ENCODE measurements around the gene PDE1C.
A peak's percentile ranks its signal among the peaks of the same experiment; 100 is the strongest.

PDE1C gene

GRCh38 chr7:31957756-31958155, 112.5 kb downstream of the PDE1C start:
- H3K9ac ChIP-seq (ENCODE audit: low read length) = peak overlapping the region; percentile 20
- H3K4me3 ChIP-seq (ENCODE audit: low read length) = peak overlapping the region; percentile 28
- no peak for DNase-seq (ENCODE audit: low read depth)
- no peaks in the 10 kb centered on the region for H3K9me3 ChIP-seq (ENCODE audit: control insufficient read depth, low read length)
- H3K4me1 ChIP-seq (ENCODE audit: control insufficient read depth, insufficient read depth, low read length) = peaks cover 46% of the 10 kb centered on the region
- H3K36me3 ChIP-seq (ENCODE audit: control insufficient read depth, insufficient read depth, low read length, severe bottlenecking) = no peaks in the 10 kb centered on the region
- no peaks in the 10 kb centered on the region for H3K27me3 ChIP-seq (replicated peaks; ENCODE audit: control insufficient read depth, insufficient read depth, low read length)

GRCh38 chr7:31957090-31957720, 113.0 kb downstream of the PDE1C start:
- Histone ChIP-seq H3K27me3 (replicated peaks; ENCODE audit: control insufficient read depth, insufficient read depth, low read length) (no peaks in the 10 kb centered on the region), H3K9me3 (ENCODE audit: control insufficient read depth, low read length) (no peaks in the 10 kb centered on the region), H3K9ac (ENCODE audit: low read length) (peak overlapping the region; percentile 29), H3K36me3 (ENCODE audit: control insufficient read depth, insufficient read depth, low read length, severe bottlenecking) (no peaks in the 10 kb centered on the region), H3K4me1 (ENCODE audit: control insufficient read depth, insufficient read depth, low read length) (peaks cover 43% of the 10 kb centered on the region), H3K4me3 (ENCODE audit: low read length) (peak overlapping the region; percentile 30)
- DNase-seq (ENCODE audit: low read depth) = peak; percentile 46

- H3K9ac ChIP-seq (ENCODE audit: low read length) = no peak overlapping the region
- H3K4me3 ChIP-seq (ENCODE audit: low read length) = no peak overlapping the region
- H3K9me3 ChIP-seq (ENCODE audit: control insufficient read depth, low read length) = no peaks in the 10 kb centered on the region
- no peaks in the 10 kb centered on the region for H3K36me3 ChIP-seq (ENCODE audit: control insufficient read depth, insufficient read depth, low read length, severe bottlenecking)
- no peaks in the 10 kb centered on the region for H3K27me3 ChIP-seq (replicated peaks; ENCODE audit: control insufficient read depth, insufficient read depth, low read length)
- peaks cover 34% of the 10 kb centered on the region for H3K4me1 ChIP-seq (ENCODE audit: control insufficient read depth, insufficient read depth, low read length)
- no peak for DNase-seq (ENCODE audit: low read depth)
Observed at GRCh38 chr7:31955641-31956040, 114.6 kb downstream of the PDE1C start.

GRCh38 chr7:31955021-31955420, 115.2 kb downstream of the PDE1C start:
- no peaks in the 10 kb centered on the region for H3K27me3 ChIP-seq (replicated peaks; ENCODE audit: control insufficient read depth, insufficient read depth, low read length)
- H3K36me3 ChIP-seq (ENCODE audit: control insufficient read depth, insufficient read depth, low read length, severe bottlenecking) = no peaks in the 10 kb centered on the region
- no peak overlapping the region for H3K4me3 ChIP-seq (ENCODE audit: low read length)
- H3K9me3 ChIP-seq (ENCODE audit: control insufficient read depth, low read length) = no peaks in the 10 kb centered on the region
- DNase-seq (ENCODE audit: low read depth) = no peak
- no peak overlapping the region for H3K9ac ChIP-seq (ENCODE audit: low read length)
- peaks cover 27% of the 10 kb centered on the region for H3K4me1 ChIP-seq (ENCODE audit: control insufficient read depth, insufficient read depth, low read length)

- Histone ChIP-seq H3K36me3 (ENCODE audit: control insufficient read depth, insufficient read depth, low read length, severe bottlenecking) (no peaks in the 10 kb centered on the region), H3K4me1 (ENCODE audit: control insufficient read depth, insufficient read depth, low read length) (peaks cover 27% of the 10 kb centered on the region), H3K27me3 (replicated peaks; ENCODE audit: control insufficient read depth, insufficient read depth, low read length) (no peaks in the 10 kb centered on the region), H3K9ac (ENCODE audit: low read length) (no peak overlapping the region), H3K9me3 (ENCODE audit: control insufficient read depth, low read length) (no peaks in the 10 kb centered on the region), H3K4me3 (ENCODE audit: low read length) (no peak overlapping the region)
- DNase-seq (ENCODE audit: low read depth) = no peak
Observed at GRCh38 chr7:31954500-31954899, 115.7 kb downstream of the PDE1C start.

GRCh38 chr7:31953432-31953831, 116.8 kb downstream of the PDE1C start:
- Histone ChIP-seq H3K4me3 (ENCODE audit: low read length) (no peak overlapping the region), H3K36me3 (ENCODE audit: control insufficient read depth, insufficient read depth, low read length, severe bottlenecking) (no peaks in the 10 kb centered on the region), H3K4me1 (ENCODE audit: control insufficient read depth, insufficient read depth, low read length) (peaks cover 30% of the 10 kb centered on the region), H3K9ac (ENCODE audit: low read length) (no peak overlapping the region), H3K27me3 (replicated peaks; ENCODE audit: control insufficient read depth, insufficient read depth, low read length) (no peaks in the 10 kb centered on the region), H3K9me3 (ENCODE audit: control insufficient read depth, low read length) (no peaks in the 10 kb centered on the region)
- no peak for DNase-seq (ENCODE audit: low read depth)

GRCh38 chr7:31950091-31950755, 120.0 kb downstream of the PDE1C start:
- H3K9ac ChIP-seq (ENCODE audit: low read length) = no peak overlapping the region
- peaks cover 16% of the 10 kb centered on the region for H3K4me1 ChIP-seq (ENCODE audit: control insufficient read depth, insufficient read depth, low read length)
- H3K4me3 ChIP-seq (ENCODE audit: low read length) = no peak overlapping the region
- no peaks in the 10 kb centered on the region for H3K36me3 ChIP-seq (ENCODE audit: control insufficient read depth, insufficient read depth, low read length, severe bottlenecking)
- H3K27me3 ChIP-seq (replicated peaks; ENCODE audit: control insufficient read depth, insufficient read depth, low read length) = no peaks in the 10 kb centered on the region
- DNase-seq (ENCODE audit: low read depth) = peak; percentile 15
- H3K9me3 ChIP-seq (ENCODE audit: control insufficient read depth, low read length) = peaks cover 18% of the 10 kb centered on the region

GRCh38 chr7:31948029-31948428, 122.2 kb downstream of the PDE1C start:
- no peaks in the 10 kb centered on the region for H3K36me3 ChIP-seq (ENCODE audit: control insufficient read depth, insufficient read depth, low read length, severe bottlenecking)
- peaks cover 16% of the 10 kb centered on the region for H3K4me1 ChIP-seq (ENCODE audit: control insufficient read depth, insufficient read depth, low read length)
- no peak overlapping the region for H3K9ac ChIP-seq (ENCODE audit: low read length)
- no peak overlapping the region for H3K4me3 ChIP-seq (ENCODE audit: low read length)
- DNase-seq (ENCODE audit: low read depth) = peak; percentile 88
- H3K9me3 ChIP-seq (ENCODE audit: control insufficient read depth, low read length) = peaks cover 19% of the 10 kb centered on the region
- no peaks in the 10 kb centered on the region for H3K27me3 ChIP-seq (replicated peaks; ENCODE audit: control insufficient read depth, insufficient read depth, low read length)

- H3K36me3 ChIP-seq (ENCODE audit: control insufficient read depth, insufficient read depth, low read length, severe bottlenecking) = no peaks in the 10 kb centered on the region
- H3K9ac ChIP-seq (ENCODE audit: low read length) = no peak overlapping the region
- no peak overlapping the region for H3K4me3 ChIP-seq (ENCODE audit: low read length)
- H3K9me3 ChIP-seq (ENCODE audit: control insufficient read depth, low read length) = no peaks in the 10 kb centered on the region
- H3K27me3 ChIP-seq (replicated peaks; ENCODE audit: control insufficient read depth, insufficient read depth, low read length) = no peaks in the 10 kb centered on the region
- no peak for DNase-seq (ENCODE audit: low read depth)
- peaks cover 34% of the 10 kb centered on the region for H3K4me1 ChIP-seq (ENCODE audit: control insufficient read depth, insufficient read depth, low read length)
Observed at GRCh38 chr7:31940167-31940566, 130.0 kb downstream of the PDE1C start.

GRCh38 chr7:31939076-31939475, 131.1 kb downstream of the PDE1C start:
- no peak for DNase-seq (ENCODE audit: low read depth)
- Histone ChIP-seq H3K4me3 (ENCODE audit: low read length) (no peak overlapping the region), H3K9me3 (ENCODE audit: control insufficient read depth, low read length) (no peaks in the 10 kb centered on the region), H3K4me1 (ENCODE audit: control insufficient read depth, insufficient read depth, low read length) (peaks cover 45% of the 10 kb centered on the region), H3K27me3 (replicated peaks; ENCODE audit: control insufficient read depth, insufficient read depth, low read length) (no peaks in the 10 kb centered on the region), H3K36me3 (ENCODE audit: control insufficient read depth, insufficient read depth, low read length, severe bottlenecking) (no peaks in the 10 kb centered on the region), H3K9ac (ENCODE audit: low read length) (no peak overlapping the region)

- H3K9me3 ChIP-seq (ENCODE audit: control insufficient read depth, low read length) = no peaks in the 10 kb centered on the region
- DNase-seq (ENCODE audit: low read depth) = no peak
- no peaks in the 10 kb centered on the region for H3K27me3 ChIP-seq (replicated peaks; ENCODE audit: control insufficient read depth, insufficient read depth, low read length)
- H3K4me3 ChIP-seq (ENCODE audit: low read length) = no peak overlapping the region
- H3K9ac ChIP-seq (ENCODE audit: low read length) = no peak overlapping the region
- peaks cover 49% of the 10 kb centered on the region for H3K4me1 ChIP-seq (ENCODE audit: control insufficient read depth, insufficient read depth, low read length)
- no peaks in the 10 kb centered on the region for H3K36me3 ChIP-seq (ENCODE audit: control insufficient read depth, insufficient read depth, low read length, severe bottlenecking)
Observed at GRCh38 chr7:31938650-31939049, 131.6 kb downstream of the PDE1C start.

Data from adipocyte (in vitro differentiated cells).